ENCODE results near the gene MERTK. TPM values are rescaled to one million over a fixed set of nuclear protein-coding genes. Genes with fewer than 3 reads are reported as not detected.
A peak's percentile ranks its signal among the peaks of the same experiment; 100 is the strongest.

Gene MERTK
- total RNA-seq, 1 experiment from 2014 or later: 2.5 TPM

GRCh38 chr2:111924617-111925107, 26.3 kb downstream of the MERTK start:
- Histone ChIP-seq H3K27ac (ENCODE audit: low read length) (no peak overlapping the region), H3K27me3 (ENCODE audit: low read length) (no peaks in the 10 kb centered on the region), H3K79me2 (ENCODE audit: low read length) (no peaks in the 10 kb centered on the region), H3K4me2 (ENCODE audit: low read length) (no peak overlapping the region), H3K4me3 (ENCODE audit: low read length) (no peak overlapping the region), H3K9ac (ENCODE audit: low read length) (no peak overlapping the region), H3K9me3 (ENCODE audit: low read length) (no peaks in the 10 kb centered on the region), H4K20me1 (ENCODE audit: low read length) (no peaks in the 10 kb centered on the region), H3K4me1 (ENCODE audit: insufficient read depth, low read length) (peaks cover 22% of the 10 kb centered on the region), H3F3A (ENCODE audit: low read length, unreplicated experiment) (no peaks in the 10 kb centered on the region), H2AFZ (ENCODE audit: low read length) (no peak overlapping the region), H3K36me3 (ENCODE audit: low read depth, low read length) (no peaks in the 10 kb centered on the region), H3K9me2 (replicated peaks; ENCODE audit: low read length) (no peaks in the 10 kb centered on the region)
- ATAC-seq (no peak), DNase-seq (peak; percentile 29)
- TF ChIP-seq CTCF (conservative IDR thresholded peaks at IDR 0.05; ENCODE audit: low read depth, low read length): no peak
- TF ChIP-seq EZH2phosphoT487 (IDR thresholded peaks at IDR 0.05; ENCODE audit: borderline replicate concordance, low read length): no peak
- no peak for TF ChIP-seq EZH2 (IDR thresholded peaks at IDR 0.05; ENCODE audit: low read length, unreplicated experiment)
- intact Hi-C loops (cut with micrococcal nuclease): no loop called here
- no TSS peak for BruUV-seq (replicated peaks)
- ChIA-PET POLR2A (ENCODE audit: unreplicated experiment) (no interaction called here), CTCF (no interaction called here)

- H3K9me2 ChIP-seq (replicated peaks; ENCODE audit: low read length): no peaks in the 10 kb centered on the region
- intact Hi-C loops (cut with micrococcal nuclease): no loop called here
- H2AFZ ChIP-seq (ENCODE audit: low read length): no peak overlapping the region
- no TSS peak for BruUV-seq (replicated peaks)
- H3K9ac ChIP-seq (ENCODE audit: low read length): no peak overlapping the region
- no peak overlapping the region for H3K27ac ChIP-seq (ENCODE audit: low read length)
- H3K27me3 ChIP-seq (ENCODE audit: low read length): no peaks in the 10 kb centered on the region
- H3K79me2 ChIP-seq (ENCODE audit: low read length): no peaks in the 10 kb centered on the region
- no peaks in the 10 kb centered on the region for H4K20me1 ChIP-seq (ENCODE audit: low read length)
- no peaks in the 10 kb centered on the region for H3F3A ChIP-seq (ENCODE audit: low read length, unreplicated experiment)
- H3K4me2 ChIP-seq (ENCODE audit: low read length): no peak overlapping the region
- CTCF ChIA-PET: no interaction called here
- peaks cover 30% of the 10 kb centered on the region for H3K4me1 ChIP-seq (ENCODE audit: insufficient read depth, low read length)
- POLR2A ChIA-PET (ENCODE audit: unreplicated experiment): no interaction called here
- DNase-seq (no peak), ATAC-seq (no peak)
- H3K9me3 ChIP-seq (ENCODE audit: low read length): no peaks in the 10 kb centered on the region
- H3K36me3 ChIP-seq (ENCODE audit: low read depth, low read length): no peaks in the 10 kb centered on the region
- no peak for TF ChIP-seq EZH2 (IDR thresholded peaks at IDR 0.05; ENCODE audit: low read length, unreplicated experiment)
- TF ChIP-seq CTCF (conservative IDR thresholded peaks at IDR 0.05; ENCODE audit: low read depth, low read length): no peak
- TF ChIP-seq EZH2phosphoT487 (IDR thresholded peaks at IDR 0.05; ENCODE audit: borderline replicate concordance, low read length): no peak
- no peak overlapping the region for H3K4me3 ChIP-seq (ENCODE audit: low read length)
Observed at GRCh38 chr2:111927723-111928122, 29.3 kb downstream of the MERTK start.

GRCh38 chr2:111930409-111930808, 32.0 kb downstream of the MERTK start:
- Histone ChIP-seq H2AFZ (ENCODE audit: low read length) (no peak overlapping the region), H3F3A (ENCODE audit: low read length, unreplicated experiment) (no peaks in the 10 kb centered on the region), H3K27ac (ENCODE audit: low read length) (peak overlapping the region; percentile 19; the same call in 1 of the 2 replicates), H3K36me3 (ENCODE audit: low read depth, low read length) (no peaks in the 10 kb centered on the region), H3K27me3 (ENCODE audit: low read length) (no peaks in the 10 kb centered on the region), H3K9ac (ENCODE audit: low read length) (no peak overlapping the region), H4K20me1 (ENCODE audit: low read length) (no peaks in the 10 kb centered on the region), H3K9me3 (ENCODE audit: low read length) (no peaks in the 10 kb centered on the region), H3K9me2 (replicated peaks; ENCODE audit: low read length) (no peaks in the 10 kb centered on the region), H3K79me2 (ENCODE audit: low read length) (no peaks in the 10 kb centered on the region), H3K4me2 (ENCODE audit: low read length) (peak overlapping the region; percentile 55; the same call in 1 of the 2 replicates), H3K4me3 (ENCODE audit: low read length) (no peak overlapping the region), H3K4me1 (ENCODE audit: insufficient read depth, low read length) (peaks cover 22% of the 10 kb centered on the region)
- BruUV-seq (replicated peaks): no TSS peak
- DNase-seq: no peak
- no peak for TF ChIP-seq EZH2 (IDR thresholded peaks at IDR 0.05; ENCODE audit: low read length, unreplicated experiment)
- ChIA-PET POLR2A (ENCODE audit: unreplicated experiment) (no interaction called here), CTCF (no interaction called here)
- intact Hi-C loops (cut with micrococcal nuclease): no loop called here
- ATAC-seq: no peak; the same call in none of the 2 replicates
